Transverse colon (tissue), 4 donors: Measurements from ENCODE around the gene PPP2R2C. TPM values are rescaled to one million over a fixed set of nuclear protein-coding genes. Genes with fewer than 3 reads are reported as not detected.

Experiments
- DNase-seq: peaks from one replicate; pipeline ENCODE4 v3.0.0-alpha.2; 2019
- H3K27ac ChIP-seq, 4 donors: fragments of 200-600 bp; sonication (generic); 2 replicates each; pipeline ENCODE4 v1.5.1; 2016 to 2018; ENCODE audit warnings: inconsistent platforms in 4 of 4
- H3K27me3 ChIP-seq: fragments of 200-600 bp; sonication (generic); 2 replicates; pipeline ENCODE4 v1.5.1; 2017; ENCODE audit warnings: inconsistent platforms
- H3K36me3 ChIP-seq, 4 donors: fragments of 200-600 bp; sonication (generic); 2 replicates each; pipeline ENCODE4 v1.5.1; 2017 to 2019; ENCODE audit warnings: inconsistent platforms in 4 of 4
- H3K4me1 ChIP-seq, 4 donors: fragments of 200-600 bp; sonication (generic); 2 replicates each; pipeline ENCODE4 v1.5.1; 2017 to 2020; ENCODE audit warnings: inconsistent platforms in 4 of 4
- H3K4me3 ChIP-seq, 4 donors: fragments of 200-600 bp; sonication (generic); 1 replicate in 1 of 4; 2 replicates in 3 of 4; pipeline versions ENCODE4 v1.5.1 to v1.6.1; 2017 to 2019; ENCODE audit warnings: inconsistent platforms in 4 of 4
- H3K9me3 ChIP-seq, 2 donors: fragments of 200-600 bp; sonication (generic); 2 replicates each; pipeline ENCODE4 v1.5.1; 2017 to 2019; ENCODE audit warnings: inconsistent platforms in 2 of 2
- EP300 ChIP-seq: sonication (generic); formaldehyde crosslinking; IDR thresholded peaks from one replicate; pipeline ENCODE4 v1.6.1; 2017; ENCODE audit warnings: antibody characterized with exemption, low read depth
- POLR2A ChIP-seq: fragments of 450-650 bp; IDR thresholded peaks from one replicate; pipeline ENCODE4 v1.6.1; 2016; ENCODE audit warnings: antibody characterized with exemption, mild to moderate bottlenecking, moderate library complexity
- POLR2AphosphoS5 ChIP-seq, 3 donors: sonication (generic); formaldehyde crosslinking; IDR thresholded peaks; one replicate each; pipeline ENCODE4 v1.6.1; 2016; ENCODE audit warnings: antibody characterized with exemption in 3 of 3
- WGBS, 2 donors: methylation state at CpG; one replicate each; pipeline ENCODE4 v1.1.5; 2018; ENCODE audit warnings: low coverage in 1 of 2; 5-methylcytosine and 5-hydroxymethylcytosine counted together
- in situ Hi-C, 4 donors: fragments of 200-750 bp; cut with MboI; loops; one replicate each; pipeline versions ENCODE4 v1.15.0 to v1.15.1; 2017; ENCODE audit warnings: low sequenced_read_pairs in 3 of 4, low pct_ligation_motif_present in 1 of 4, low pct_unique_long_range_greater_than_20kb in 1 of 4
- intact Hi-C: fragments of 100-400 bp; cut with DNase I; formaldehyde crosslinking; loops from one replicate; pipeline ENCODE4 v1.15.1; 2023; ENCODE audit warnings: low total_unique reads
- total RNA-seq, 4 donors: library from RNA; depleted of rRNA; stranded (reverse); fragments of >200 nt; gene quantifications; one replicate each; pipeline ENCODE4 v1.1.0, GENCODE V29; 2016
- TF ChIP-seq, protein P1 (sequence below), 5 experiments: fragments of 200-600 bp in 3 of 5; fragments of 450-650 bp in 2 of 5; sonication (generic) in 3 of 5; IDR thresholded peaks; 1 replicate in 2 of 5; 2 replicates in 3 of 5; pipeline ENCODE4 v1.5.1; 2016 to 2017; ENCODE audit warnings: antibody characterized with exemption in 5 of 5, inconsistent platforms in 3 of 5, mild to moderate bottlenecking in 2 of 5, moderate library complexity in 1 of 5

Gene PPP2R2C
- total RNA-seq, 4 donors from 2014 or later: 0.27 to 8.8 (median 1.7) TPM

DNA sequence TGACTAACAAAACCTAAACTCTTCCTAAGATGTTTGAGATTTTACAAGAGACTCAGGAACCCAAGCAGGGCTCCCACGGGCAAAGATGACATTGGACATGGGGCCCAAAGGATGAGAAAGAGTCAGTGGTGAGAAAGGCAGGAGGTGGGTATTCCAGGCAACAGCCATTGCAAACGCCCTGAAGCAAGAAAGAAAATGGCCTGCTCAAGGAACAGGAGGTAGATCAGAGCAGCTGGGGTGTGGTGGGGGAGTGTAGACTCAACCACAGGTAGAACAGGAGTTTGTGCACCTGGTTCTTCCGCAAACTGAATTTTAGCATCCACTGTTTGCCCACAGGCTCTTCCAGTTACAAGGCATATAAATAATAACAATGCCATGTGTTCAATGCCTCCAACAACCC, 3.3 kb downstream of the PPP2R2C start:
- no peaks in the 10 kb centered on the region for H3K36me3 ChIP-seq
- in situ Hi-C loops: no loop called here
- peaks cover 68% of the 10 kb centered on the region for H3K27me3 ChIP-seq
- DNase-seq: no peak
- 41 to 44% methylated on average over 2 to 3 of the region's 3 CpGs for WGBS, 2 donors
- H3K9me3 ChIP-seq: no peaks in the 10 kb centered on the region
- no peak overlapping the region for H3K4me3 ChIP-seq
- H3K4me1 ChIP-seq: peaks cover 0 to 15% (median 5%) of the 10 kb centered on the region in 4 donors
- no peak for TF ChIP-seq POLR2AphosphoS5 (IDR thresholded peaks at IDR 0.05)
- TF ChIP-seq EP300: no peak
- TF ChIP-seq POLR2A: no peak
- TF ChIP-seq, protein P1, sequence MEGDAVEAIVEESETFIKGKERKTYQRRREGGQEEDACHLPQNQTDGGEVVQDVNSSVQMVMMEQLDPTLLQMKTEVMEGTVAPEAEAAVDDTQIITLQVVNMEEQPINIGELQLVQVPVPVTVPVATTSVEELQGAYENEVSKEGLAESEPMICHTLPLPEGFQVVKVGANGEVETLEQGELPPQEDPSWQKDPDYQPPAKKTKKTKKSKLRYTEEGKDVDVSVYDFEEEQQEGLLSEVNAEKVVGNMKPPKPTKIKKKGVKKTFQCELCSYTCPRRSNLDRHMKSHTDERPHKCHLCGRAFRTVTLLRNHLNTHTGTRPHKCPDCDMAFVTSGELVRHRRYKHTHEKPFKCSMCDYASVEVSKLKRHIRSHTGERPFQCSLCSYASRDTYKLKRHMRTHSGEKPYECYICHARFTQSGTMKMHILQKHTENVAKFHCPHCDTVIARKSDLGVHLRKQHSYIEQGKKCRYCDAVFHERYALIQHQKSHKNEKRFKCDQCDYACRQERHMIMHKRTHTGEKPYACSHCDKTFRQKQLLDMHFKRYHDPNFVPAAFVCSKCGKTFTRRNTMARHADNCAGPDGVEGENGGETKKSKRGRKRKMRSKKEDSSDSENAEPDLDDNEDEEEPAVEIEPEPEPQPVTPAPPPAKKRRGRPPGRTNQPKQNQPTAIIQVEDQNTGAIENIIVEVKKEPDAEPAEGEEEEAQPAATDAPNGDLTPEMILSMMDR (IDR thresholded peaks at IDR 0.05): no peak
- H3K27ac ChIP-seq: no peak overlapping the region
- intact Hi-C loops: no loop called here

DNA sequence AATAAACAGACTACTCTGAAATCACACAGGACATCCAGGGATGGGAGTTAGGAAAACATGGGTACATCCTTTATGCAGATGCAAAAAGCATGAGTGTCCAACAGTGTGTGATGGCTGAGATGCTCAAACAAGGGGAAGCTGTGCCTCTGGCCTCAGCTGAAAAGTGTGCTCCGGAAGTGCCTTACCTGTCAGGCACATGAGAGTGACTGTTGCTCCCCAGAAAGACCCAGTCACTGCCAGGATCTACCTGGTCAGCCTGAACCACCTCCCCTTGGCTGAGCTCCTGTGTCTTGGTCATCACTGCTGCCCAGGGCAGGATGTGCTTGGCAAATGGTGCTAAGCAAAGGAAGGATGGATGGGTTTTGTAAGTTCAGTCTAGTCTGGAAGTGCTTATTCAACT, 4.0 kb downstream of the PPP2R2C start:
- TF ChIP-seq EP300 (no peak), POLR2AphosphoS5 (IDR thresholded peaks at IDR 0.05) (no peak), POLR2A (no peak)
- TF ChIP-seq, protein P1 (IDR thresholded peaks at IDR 0.05): no peak
- no peaks in the 10 kb centered on the region for H3K9me3 ChIP-seq
- WGBS, 2 donors: 72% methylated on average over 1 of the region's 1 CpG; no CpG with 5 or more reads in 1 of the 2 donors
- H3K4me1 ChIP-seq: peaks cover 0 to 15% (median 5%) of the 10 kb centered on the region in 4 donors
- in situ Hi-C loops: no loop called here
- intact Hi-C loops: no loop called here
- H3K27me3 ChIP-seq: peaks cover 62% of the 10 kb centered on the region
- H3K27ac ChIP-seq: no peak overlapping the region
- H3K4me3 ChIP-seq: no peak overlapping the region
- no peak for DNase-seq
- no peaks in the 10 kb centered on the region for H3K36me3 ChIP-seq

DNA sequence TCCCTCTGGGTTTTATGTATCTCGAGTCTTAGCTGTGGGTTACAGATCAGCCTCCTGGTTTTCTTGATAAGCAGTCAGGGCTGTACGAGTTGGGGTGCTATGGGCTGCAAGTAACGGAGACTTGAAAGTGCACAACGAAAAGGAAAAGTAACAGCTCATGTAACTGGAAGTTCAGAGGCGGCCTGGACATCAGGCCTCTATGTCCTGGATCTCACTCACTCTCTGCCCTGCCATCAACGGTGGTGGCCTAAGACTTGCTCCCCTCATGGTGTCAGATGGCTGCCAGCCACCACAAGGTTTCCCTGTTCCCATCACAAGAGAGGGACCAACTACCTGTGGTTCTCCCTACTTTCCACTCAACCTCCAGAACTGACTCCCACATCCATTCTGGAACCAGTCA, 4.8 kb downstream of the PPP2R2C start:
- in situ Hi-C loops (no loop called here), intact Hi-C loops (no loop called here)
- 66 to 80% methylated on average over 5 to 6 of the region's 6 CpGs for WGBS, 2 donors
- H3K27me3 ChIP-seq: peaks cover 54% of the 10 kb centered on the region
- peaks cover 0 to 15% (median 5%) of the 10 kb centered on the region in 4 donors for H3K4me1 ChIP-seq
- no peak overlapping the region for H3K27ac ChIP-seq
- no peaks in the 10 kb centered on the region for H3K9me3 ChIP-seq
- no peak overlapping the region for H3K4me3 ChIP-seq
- no peaks in the 10 kb centered on the region for H3K36me3 ChIP-seq
- DNase-seq: no peak
- TF ChIP-seq EP300 (no peak), POLR2A (no peak), POLR2AphosphoS5 (IDR thresholded peaks at IDR 0.05) (no peak)
- TF ChIP-seq, protein P1 (IDR thresholded peaks at IDR 0.05): no peak

DNA sequence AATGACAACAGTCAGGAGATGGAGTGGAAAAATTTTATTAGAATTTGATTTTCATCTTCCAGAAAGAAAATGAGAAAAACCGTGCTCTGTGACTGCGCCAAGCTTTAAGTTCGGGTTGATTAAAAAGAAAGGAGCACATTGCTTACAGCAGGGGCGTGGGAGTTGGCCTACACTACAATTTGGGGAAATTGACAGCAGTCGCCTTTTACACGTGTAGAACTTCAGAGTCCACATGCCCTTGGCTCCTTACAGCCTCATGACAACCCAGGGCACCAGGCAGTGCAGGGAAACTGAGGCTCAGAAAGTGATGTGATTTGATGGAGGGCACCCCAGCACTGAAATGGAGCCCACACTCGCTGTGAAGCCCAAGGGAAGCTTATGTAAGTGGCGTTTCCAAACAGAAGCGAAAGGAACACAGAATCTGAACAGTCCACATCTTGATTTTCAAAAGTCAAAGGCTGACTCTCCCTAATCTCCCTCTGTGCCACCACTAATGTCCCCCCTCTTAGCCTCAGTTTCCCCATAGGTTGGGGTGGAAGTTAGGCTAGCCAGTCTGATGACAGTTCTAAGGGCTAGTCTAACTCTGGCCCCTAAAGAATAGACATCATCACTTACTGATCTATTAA, 5.5 kb downstream of the PPP2R2C start:
- WGBS, 2 donors: 69 to 73% methylated on average over 7 to 9 of the region's 9 CpGs

More for the DNA sequence above, 5.5 kb downstream of the PPP2R2C start:
- Histone ChIP-seq H3K36me3 (no peaks in the 10 kb centered on the region), H3K4me3 (no peak overlapping the region), H3K4me1 (peaks cover 0 to 14% (median 5%) of the 10 kb centered on the region in 4 donors), H3K27ac (no peak overlapping the region), H3K9me3 (no peaks in the 10 kb centered on the region), H3K27me3 (peaks cover 52% of the 10 kb centered on the region)
- TF ChIP-seq, protein P1 (IDR thresholded peaks at IDR 0.05): no peak
- TF ChIP-seq POLR2A: no peak
- TF ChIP-seq EP300: no peak
- intact Hi-C loops (no loop called here), in situ Hi-C loops (no loop called here)
- no peak for DNase-seq
